Common myeloid progenitor, CD34-positive (primary cell): Measurements from ENCODE around the gene EFHD1.

Source experiments
- CTCF ChIA-PET: fragments of 350-600 bp; sonication (Branson Sonifier 250); formaldehyde crosslinking; loops from one replicate; lab custom pipeline; 2021; ENCODE audit warnings: antibody characterized with exemption; lab: Charles Lee
- POLR2A ChIA-PET: fragments of 350-600 bp; sonication (Branson Sonifier 250); formaldehyde crosslinking; loops from one replicate; lab custom pipeline; 2021; ENCODE audit warnings: antibody characterized with exemption; lab: Charles Lee
- DNase-seq, 3 donors: peaks; one replicate each; pipeline versions ENCODE4 v3.0.0 to v3.0.0-alpha.2; 2013
- H3K27ac ChIP-seq, 2 experiments: 1 replicate in 1 of 2; 2 replicates in 1 of 2; pipeline ENCODE4 v1.7.0; 2013; ENCODE audit warnings: inconsistent platforms in 2 of 2, low read length in 2 of 2, mild to moderate bottlenecking in 2 of 2, low read depth in 1 of 2, moderate library complexity in 1 of 2; ENCODE audit not compliant: severe bottlenecking in 2 of 2, insufficient read depth in 1 of 2, poor library complexity in 1 of 2
- H3K27me3 ChIP-seq, 5 experiments: replicated peaks in 2 of 5; 1 replicate in 3 of 5; 2 replicates in 2 of 5; pipeline versions ENCODE4 v1.6.1 to v1.7.0; 2013; ENCODE audit warnings: low read length in 4 of 5, mild to moderate bottlenecking in 2 of 5, moderate library complexity in 2 of 5, inconsistent platforms in 1 of 5; ENCODE audit not compliant: insufficient read depth in 5 of 5, control insufficient read depth in 4 of 5
- H3K36me3 ChIP-seq, 4 experiments: 1 replicate in 2 of 4; 2 replicates in 2 of 4; pipeline versions ENCODE4 v1.6.1 to v1.7.0; 2013; ENCODE audit warnings: low read length in 3 of 4, control low read depth in 1 of 4, mild to moderate bottlenecking in 1 of 4; ENCODE audit not compliant: control insufficient read depth in 4 of 4, insufficient read depth in 4 of 4
- H3K4me1 ChIP-seq, 4 experiments: 1 replicate in 3 of 4; 2 replicates in 1 of 4; pipeline versions ENCODE4 v1.6.1 to v1.7.1; 2013; ENCODE audit warnings: low read length in 3 of 4, mild to moderate bottlenecking in 3 of 4, control low read depth in 1 of 4, inconsistent platforms in 1 of 4, moderate library complexity in 1 of 4; ENCODE audit not compliant: control insufficient read depth in 4 of 4, insufficient read depth in 4 of 4; ENCODE audit errors: control extremely low read depth in 1 of 4
- H3K4me3 ChIP-seq, 7 experiments: 1 replicate in 4 of 7; 2 replicates in 3 of 7; pipeline versions ENCODE4 v1.5.1 to v1.7.0; 2013; ENCODE audit warnings: mild to moderate bottlenecking in 7 of 7, low read length in 6 of 7, moderate library complexity in 6 of 7, inconsistent platforms in 2 of 7, low read depth in 2 of 7, control low read depth in 1 of 7; ENCODE audit not compliant: insufficient read depth in 4 of 7, control insufficient read depth in 1 of 7; ENCODE audit errors: extremely low read depth in 1 of 7
- H3K9me3 ChIP-seq, 5 experiments: 1 replicate in 4 of 5; 2 replicates in 1 of 5; pipeline versions ENCODE4 v1.6.1 to v1.7.1; 2013; ENCODE audit warnings: low read length in 4 of 5, mild to moderate bottlenecking in 2 of 5, inconsistent platforms in 1 of 5, low read depth in 1 of 5, moderate library complexity in 1 of 5; ENCODE audit not compliant: control insufficient read depth in 4 of 5, insufficient read depth in 2 of 5; ENCODE audit errors: control extremely low read depth in 1 of 5
- WGBS: methylation state at CpG from one replicate; pipeline ENCODE4 v1.1.5; 2013; ENCODE audit not compliant: insufficient coverage; 5-methylcytosine and 5-hydroxymethylcytosine counted together

The EFHD1 gene

DNA sequence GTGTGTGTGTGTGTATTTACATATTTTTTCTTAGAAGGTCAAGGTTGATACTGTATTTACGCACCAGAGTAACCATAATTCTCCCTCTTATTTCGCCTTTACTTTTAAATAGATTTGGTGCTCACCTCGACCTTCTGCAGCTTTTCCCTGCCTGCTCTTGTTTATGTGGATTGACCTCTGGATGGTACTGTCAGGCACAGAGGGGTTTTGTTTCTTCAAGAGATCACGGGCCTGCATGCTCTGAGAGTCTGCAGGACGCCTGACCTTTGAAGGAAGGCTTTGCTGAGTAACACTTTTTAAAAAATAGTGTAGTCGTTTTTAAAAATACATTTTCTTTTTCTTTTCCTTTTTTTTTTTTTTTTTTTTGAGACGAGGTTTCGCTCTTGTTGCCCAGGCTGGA, 18.1 kb upstream of the EFHD1 start:
- Histone ChIP-seq H3K4me3 (no peak overlapping the region), H3K27ac (no peak overlapping the region), H3K9me3 (no peaks in the 10 kb centered on the region), H3K27me3 (no peaks in the 10 kb centered on the region), H3K4me1 (no peaks in the 10 kb centered on the region), H3K36me3 (no peaks in the 10 kb centered on the region)
- CTCF ChIA-PET = interaction anchor here (1.1 to 2.3 kb wide), 4 partner anchors 11 to 104 kb away, joined by 3 to 6 read pairs (median 4); no protein-coding TSS in a partner anchor
- 87% methylated on average over 5 of the region's 8 CpGs for WGBS
- POLR2A ChIA-PET = no interaction called here
- no peak for DNase-seq

- peaks cover 0 to 7% (median 2%) of the 10 kb centered on the region in 5 experiments for H3K27me3 ChIP-seq
- DNase-seq = no peak
- no peaks in the 10 kb centered on the region for H3K4me1 ChIP-seq
- ChIA-PET POLR2A (interaction anchor here (0.7 kb wide), 1 partner anchor 67 kb away, joined by 3 read pairs; no protein-coding TSS in a partner anchor), CTCF (no interaction called here)
- H3K27ac ChIP-seq = no peak overlapping the region
- WGBS = 93% methylated on average over 6 of the region's 9 CpGs
- no peak overlapping the region for H3K4me3 ChIP-seq
- H3K9me3 ChIP-seq = no peaks in the 10 kb centered on the region
- H3K36me3 ChIP-seq = no peaks in the 10 kb centered on the region
Observed at GRCh38 chr2:232621186-232621585, 12.2 kb upstream of the EFHD1 start.

GRCh38 chr2:232622563-232622962, 10.8 kb upstream of the EFHD1 start:
- DNase-seq = no peak
- peaks cover 0 to 7% (median 2%) of the 10 kb centered on the region in 5 experiments for H3K27me3 ChIP-seq
- H3K27ac ChIP-seq = no peak overlapping the region
- CTCF ChIA-PET = no interaction called here
- H3K4me3 ChIP-seq = no peak overlapping the region
- no peaks in the 10 kb centered on the region for H3K36me3 ChIP-seq
- POLR2A ChIA-PET = no interaction called here
- WGBS = 88% methylated on average over 1 of the region's 7 CpGs
- H3K4me1 ChIP-seq = no peaks in the 10 kb centered on the region
- no peaks in the 10 kb centered on the region for H3K9me3 ChIP-seq

DNA sequence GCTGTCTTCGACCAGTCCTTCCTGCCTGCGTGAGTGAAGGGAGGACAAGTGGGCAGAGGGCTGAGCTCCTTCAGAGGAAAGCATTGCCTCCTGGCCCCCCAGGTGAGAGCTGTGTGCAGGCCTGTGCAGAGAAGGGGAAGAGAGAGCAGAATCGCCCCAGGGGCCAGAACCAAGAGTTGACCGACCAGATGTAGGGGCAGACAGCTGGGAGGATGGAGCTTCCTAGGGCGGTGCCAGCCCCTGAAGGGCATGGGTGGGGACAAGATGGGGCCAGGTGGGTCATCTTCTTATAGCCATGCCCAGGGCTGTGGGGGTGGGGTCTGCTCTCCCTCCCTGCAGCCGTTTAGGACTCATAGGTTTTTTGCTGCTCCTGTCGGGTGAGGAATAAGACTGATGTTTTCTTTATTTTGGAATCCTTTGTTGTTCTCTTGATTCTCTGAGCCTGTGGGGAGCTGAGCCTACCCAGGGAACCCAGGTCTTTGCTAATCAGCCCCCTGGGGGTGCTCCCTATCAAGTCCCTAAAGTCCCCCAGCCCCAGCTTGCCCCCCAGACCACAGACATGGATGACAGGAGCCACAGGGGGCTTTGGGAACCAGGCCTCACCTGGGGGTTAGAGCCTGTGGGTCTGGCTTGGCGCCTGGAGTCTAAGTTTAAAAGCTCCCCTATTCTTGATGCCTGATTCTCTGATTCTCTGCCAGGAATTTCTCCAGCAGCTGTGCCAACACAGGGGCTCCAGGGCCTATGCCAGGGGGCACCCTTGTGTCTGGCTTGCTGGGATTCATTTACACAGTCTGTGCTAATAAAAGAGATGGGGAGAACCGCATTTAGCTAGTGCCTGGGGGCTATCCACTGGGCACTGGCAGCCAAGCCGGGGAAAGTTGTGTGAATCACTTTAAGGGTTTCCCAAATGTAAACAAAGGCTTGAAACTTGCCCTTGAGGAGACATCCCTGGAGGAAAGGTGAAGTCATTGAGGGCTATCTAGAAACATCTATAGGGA, 9.3 kb upstream of the EFHD1 start:
- Histone ChIP-seq H3K36me3 (no peaks in the 10 kb centered on the region), H3K9me3 (no peaks in the 10 kb centered on the region), H3K27me3 (peaks cover 2 to 11% (median 5%) of the 10 kb centered on the region in 5 experiments), H3K4me1 (no peaks in the 10 kb centered on the region), H3K27ac (no peak overlapping the region), H3K4me3 (no peak overlapping the region)
- ChIA-PET CTCF (interaction anchor here (0.5 to 1.6 kb wide), 4 partner anchors 10 to 47 kb away, joined by 3 to 8 read pairs (median 4); partner anchors contain the start of gene EFHD1), POLR2A (no interaction called here)
- DNase-seq = no peak
- WGBS = 91% methylated on average over 8 of the region's 10 CpGs

- H3K4me1 ChIP-seq = no peaks in the 10 kb centered on the region
- CTCF ChIA-PET = interaction anchor here (0.6 to 1.1 kb wide), 2 partner anchors 12 to 15 kb away, joined by 3 to 4 read pairs; no protein-coding TSS in a partner anchor
- H3K27me3 ChIP-seq = peaks cover 3 to 26% (median 12%) of the 10 kb centered on the region in 5 experiments
- H3K36me3 ChIP-seq = no peaks in the 10 kb centered on the region
- no peak overlapping the region for H3K4me3 ChIP-seq
- no peak for DNase-seq
- H3K9me3 ChIP-seq = no peaks in the 10 kb centered on the region
- no peak overlapping the region for H3K27ac ChIP-seq
- POLR2A ChIA-PET = no interaction called here
- WGBS = no CpG with 5 or more reads among the region's 1 CpG
Observed at GRCh38 chr2:232626584-232626983, 6.8 kb upstream of the EFHD1 start.

- WGBS = 99% methylated on average over 10 of the region's 10 CpGs
- Histone ChIP-seq H3K36me3 (no peaks in the 10 kb centered on the region), H3K27me3 (peaks cover 8 to 46% (median 14%) of the 10 kb centered on the region in 5 experiments), H3K9me3 (no peaks in the 10 kb centered on the region), H3K4me1 (peaks cover 0 to 12% (median 9%) of the 10 kb centered on the region in 4 experiments), H3K27ac (no peak overlapping the region), H3K4me3 (no peak overlapping the region)
- no peak for DNase-seq
- ChIA-PET CTCF (no interaction called here), POLR2A (no interaction called here)
Observed at GRCh38 chr2:232628466-232629128, 4.8 kb upstream of the EFHD1 start.
